Measurements from ENCODE around the gene USP17L17. TPM values are rescaled to one million over a fixed set of nuclear protein-coding genes. Genes with fewer than 3 reads are reported as not detected.
"Not testable (repeated sequence)": the region's sequence is repeated elsewhere in the genome, so short reads cannot be mapped to it uniquely, and the experiment has no call there.

USP17L17 gene
- total RNA-seq, 2 experiments from 2014 or later, result not detected

DNA sequence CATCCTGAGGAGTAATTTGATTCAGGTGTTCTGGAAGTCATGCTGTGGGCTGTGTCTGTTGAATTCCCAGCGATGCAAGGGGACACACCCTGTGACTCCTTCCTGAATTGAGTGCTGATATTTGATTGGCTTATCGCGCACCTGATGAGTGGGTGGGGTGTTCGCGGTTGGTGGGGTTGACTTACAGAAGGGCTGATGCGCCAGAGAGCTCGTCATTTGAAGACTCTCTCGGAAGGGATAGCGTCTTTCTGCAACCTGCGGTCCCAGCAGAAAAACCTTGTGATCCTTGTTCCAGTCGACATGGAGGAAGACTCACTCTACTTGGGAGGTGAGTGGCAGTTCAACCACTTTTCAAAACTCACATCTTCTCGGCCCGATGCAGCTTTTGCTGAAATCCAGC, 18.9 kb downstream of the USP17L17 start, which contains the start of gene USP17L21:
USP17L21 (plus strand) TSS at position 301 of the 400 bp plus-strand sequence; CDS start at position 301, 0 bp downstream.
- BruUV-seq (replicated peaks); H3K9me3 ChIP-seq (ENCODE audit: low read length); H3K36me3 ChIP-seq (ENCODE audit: insufficient read depth, low read length); intact Hi-C loops (cut with micrococcal nuclease; ENCODE audit: unreplicated experiment); H3K79me2 ChIP-seq (ENCODE audit: insufficient read depth, low read depth, low read length); H4K20me1 ChIP-seq (ENCODE audit: insufficient read depth, low read length); CTCF ChIA-PET (ENCODE audit: unreplicated experiment); H3K4me3 ChIP-seq (ENCODE audit: low read depth, low read length, poor library complexity, severe bottlenecking); H3K9me2 ChIP-seq (ENCODE audit: insufficient read depth, low read length); H2AFZ ChIP-seq (ENCODE audit: low read length); DNase-seq (ENCODE audit: low spot score); H3K27ac ChIP-seq (ENCODE audit: low read depth, low read length, poor library complexity, severe bottlenecking); POLR2A ChIA-PET; H3K4me1 ChIP-seq (ENCODE audit: insufficient read depth, low read length, poor library complexity, severe bottlenecking); H3K4me2 ChIP-seq (ENCODE audit: low read length): not testable (repeated sequence)

DNA sequence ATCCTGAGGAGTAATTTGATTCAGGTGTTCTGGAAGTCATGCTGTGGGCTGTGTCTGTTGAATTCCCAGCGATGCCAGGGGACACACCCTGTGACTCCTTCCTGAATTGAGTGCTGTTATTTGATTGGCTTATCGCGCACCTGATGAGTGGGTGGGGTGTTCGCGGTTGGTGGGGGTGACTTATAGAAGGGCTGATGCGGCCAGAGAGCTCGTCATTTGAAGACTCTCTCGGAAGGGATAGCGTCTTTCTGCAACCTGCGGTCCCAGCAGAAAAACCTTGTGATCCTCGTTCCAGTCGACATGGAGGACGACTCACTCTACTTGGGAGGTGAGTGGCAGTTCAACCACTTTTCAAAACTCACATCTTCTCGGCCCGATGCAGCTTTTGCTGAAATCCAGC, 23.6 kb downstream of the USP17L17 start, which contains the start of gene USP17L22:
USP17L22 (plus strand) TSS at position 301 of the 400 bp plus-strand sequence; CDS start at position 301, 0 bp downstream.
- H3K36me3 ChIP-seq (ENCODE audit: insufficient read depth, low read length); BruUV-seq (replicated peaks); POLR2A ChIA-PET; H3K79me2 ChIP-seq (ENCODE audit: insufficient read depth, low read depth, low read length); H2AFZ ChIP-seq (ENCODE audit: low read length); H3K27ac ChIP-seq (ENCODE audit: low read depth, low read length, poor library complexity, severe bottlenecking); H3K4me2 ChIP-seq (ENCODE audit: low read length); H4K20me1 ChIP-seq (ENCODE audit: insufficient read depth, low read length); CTCF ChIA-PET (ENCODE audit: unreplicated experiment); DNase-seq (ENCODE audit: low spot score); H3K4me3 ChIP-seq (ENCODE audit: low read depth, low read length, poor library complexity, severe bottlenecking); intact Hi-C loops (cut with micrococcal nuclease; ENCODE audit: unreplicated experiment); H3K9me2 ChIP-seq (ENCODE audit: insufficient read depth, low read length); H3K9me3 ChIP-seq (ENCODE audit: low read length); H3K4me1 ChIP-seq (ENCODE audit: insufficient read depth, low read length, poor library complexity, severe bottlenecking): not testable (repeated sequence)

DNA sequence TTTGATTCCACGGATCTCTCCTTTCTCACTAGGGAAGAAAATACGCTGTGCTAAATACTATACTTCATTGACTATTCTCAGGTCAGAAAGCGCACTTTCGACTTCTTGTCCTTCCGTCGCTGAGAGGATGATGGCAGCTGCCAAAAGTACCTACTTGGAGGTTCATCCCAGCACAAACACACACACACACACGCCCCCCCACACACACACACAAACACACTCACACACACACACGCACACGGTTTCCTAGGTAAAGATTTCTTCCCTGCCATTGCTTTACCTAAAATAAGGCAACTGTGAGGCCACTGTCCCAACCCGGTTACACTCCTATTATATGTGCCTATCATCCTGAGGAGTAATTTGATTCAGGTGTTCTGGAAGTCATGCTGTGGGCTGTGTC, 28.0 kb downstream of the USP17L17 start:
- H3K4me2 ChIP-seq (ENCODE audit: low read length); H3K36me3 ChIP-seq (ENCODE audit: insufficient read depth, low read length); H3K9me2 ChIP-seq (ENCODE audit: insufficient read depth, low read length); H3K79me2 ChIP-seq (ENCODE audit: insufficient read depth, low read depth, low read length); H4K20me1 ChIP-seq (ENCODE audit: insufficient read depth, low read length); BruUV-seq (replicated peaks); CTCF ChIA-PET (ENCODE audit: unreplicated experiment); H3K4me1 ChIP-seq (ENCODE audit: insufficient read depth, low read length, poor library complexity, severe bottlenecking); H3K27ac ChIP-seq (ENCODE audit: low read depth, low read length, poor library complexity, severe bottlenecking); POLR2A ChIA-PET; H3K9me3 ChIP-seq (ENCODE audit: low read length); DNase-seq (ENCODE audit: low spot score); intact Hi-C loops (cut with micrococcal nuclease; ENCODE audit: unreplicated experiment); H2AFZ ChIP-seq (ENCODE audit: low read length); H3K4me3 ChIP-seq (ENCODE audit: low read depth, low read length, poor library complexity, severe bottlenecking): not testable (repeated sequence)

Other genes with a start within 250 kb of the USP17L17 start
- not detected in 2 replicates for gene FAM90A26, start 73.5 kb upstream of the USP17L17 start, total RNA-seq (2014; rRNA removed; shearing (Covaris generic))
- not detected in 2 replicates for gene FAM90A26, start 73.5 kb upstream of the USP17L17 start, total RNA-seq (2022)
- gene USP17L10, start 33.2 kb upstream of the USP17L17 start, total RNA-seq (2014; rRNA removed; shearing (Covaris generic)), result not detected in 2 replicates
- not detected in 2 replicates for gene USP17L10, start 33.2 kb upstream of the USP17L17 start, total RNA-seq (2022)
- not detected in 2 replicates for gene USP17L11, start 28.5 kb upstream of the USP17L17 start, total RNA-seq (2014; rRNA removed; shearing (Covaris generic))
- gene USP17L11, start 28.5 kb upstream of the USP17L17 start, total RNA-seq (2022), result not detected in 2 replicates
- not detected in 2 replicates for gene USP17L12, start 23.7 kb upstream of the USP17L17 start, total RNA-seq (2014; rRNA removed; shearing (Covaris generic))
- gene USP17L12, start 23.7 kb upstream of the USP17L17 start, total RNA-seq (2022), result not detected in 2 replicates
- not detected in 2 replicates for gene USP17L13, start 19.0 kb upstream of the USP17L17 start, total RNA-seq (2014; rRNA removed; shearing (Covaris generic))
- not detected in 2 replicates for gene USP17L13, start 19.0 kb upstream of the USP17L17 start, total RNA-seq (2022)
- gene USP17L15, start 9.5 kb upstream of the USP17L17 start, total RNA-seq (2014; rRNA removed; shearing (Covaris generic)), result not detected in 2 replicates
- not detected in 2 replicates for gene USP17L15, start 9.5 kb upstream of the USP17L17 start, total RNA-seq (2022)
- not detected in 2 replicates for gene USP17L18, start 4.8 kb downstream of the USP17L17 start, total RNA-seq (2014; rRNA removed; shearing (Covaris generic))
- gene USP17L18, start 4.8 kb downstream of the USP17L17 start, total RNA-seq (2022), result not detected in 2 replicates
- gene USP17L19, start 9.5 kb downstream of the USP17L17 start, total RNA-seq (2014; rRNA removed; shearing (Covaris generic)), result not detected in 2 replicates
- gene USP17L19, start 9.5 kb downstream of the USP17L17 start, total RNA-seq (2022), result not detected in 2 replicates
- gene USP17L20, start 14.2 kb downstream of the USP17L17 start, total RNA-seq (2014; rRNA removed; shearing (Covaris generic)), result not detected in 2 replicates
- not detected in 2 replicates for gene USP17L20, start 14.2 kb downstream of the USP17L17 start, total RNA-seq (2022)
- not detected in 2 replicates for gene USP17L21, start 19.0 kb downstream of the USP17L17 start, total RNA-seq (2014; rRNA removed; shearing (Covaris generic))
- not detected in 2 replicates for gene USP17L21, start 19.0 kb downstream of the USP17L17 start, total RNA-seq (2022)
- gene USP17L22, start 23.7 kb downstream of the USP17L17 start, total RNA-seq (2014; rRNA removed; shearing (Covaris generic)), result not detected in 2 replicates
- gene USP17L22, start 23.7 kb downstream of the USP17L17 start, total RNA-seq (2022), result not detected in 2 replicates
- gene USP17L24, start 81.3 kb downstream of the USP17L17 start, total RNA-seq (2014; rRNA removed; shearing (Covaris generic)), result not detected in 2 replicates
- not detected in 2 replicates for gene USP17L24, start 81.3 kb downstream of the USP17L17 start, total RNA-seq (2022)
- not detected in 2 replicates for gene USP17L25, start 86.0 kb downstream of the USP17L17 start, total RNA-seq (2014; rRNA removed; shearing (Covaris generic))
- gene USP17L25, start 86.0 kb downstream of the USP17L17 start, total RNA-seq (2022), result not detected in 2 replicates
- gene USP17L26, start 90.8 kb downstream of the USP17L17 start, total RNA-seq (2014; rRNA removed; shearing (Covaris generic)), result not detected in 2 replicates
- not detected in 2 replicates for gene USP17L26, start 90.8 kb downstream of the USP17L17 start, total RNA-seq (2022)
- gene USP17L5, start 95.5 kb downstream of the USP17L17 start, total RNA-seq (2014; rRNA removed; shearing (Covaris generic)), result not detected in 2 replicates
- gene USP17L5, start 95.5 kb downstream of the USP17L17 start, total RNA-seq (2022), result not detected in 2 replicates
- not detected in 2 replicates for gene USP17L27, start 100.3 kb downstream of the USP17L17 start, total RNA-seq (2014; rRNA removed; shearing (Covaris generic))
- gene USP17L27, start 100.3 kb downstream of the USP17L17 start, total RNA-seq (2022), result not detected in 2 replicates
- gene USP17L28, start 105.0 kb downstream of the USP17L17 start, total RNA-seq (2014; rRNA removed; shearing (Covaris generic)), result not detected in 2 replicates
- gene USP17L28, start 105.0 kb downstream of the USP17L17 start, total RNA-seq (2022), result not detected in 2 replicates
- gene USP17L29, start 109.8 kb downstream of the USP17L17 start, total RNA-seq (2014; rRNA removed; shearing (Covaris generic)), result not detected in 2 replicates
- gene USP17L29, start 109.8 kb downstream of the USP17L17 start, total RNA-seq (2022), result not detected in 2 replicates
- not detected in 2 replicates for gene USP17L30, start 119.2 kb downstream of the USP17L17 start, total RNA-seq (2014; rRNA removed; shearing (Covaris generic))
- gene USP17L30, start 119.2 kb downstream of the USP17L17 start, total RNA-seq (2022), result not detected in 2 replicates
- gene DEFB131A, start 200.5 kb downstream of the USP17L17 start, total RNA-seq (2014; rRNA removed; shearing (Covaris generic)), result not detected in 2 replicates
- gene DEFB131A, start 200.5 kb downstream of the USP17L17 start, total RNA-seq (2022), result not detected in 2 replicates

Data from OCI-LY7 (cell line).